Keratinocyte (primary cell): ENCODE measurements around the gene SH2D2A. TPM values are rescaled to one million over a fixed set of nuclear protein-coding genes. Genes with fewer than 3 reads are reported as not detected.

Experiments
- DNase-seq: peaks from one replicate; pipeline ENCODE4 v3.0.0-alpha.2; 2011; ENCODE audit warnings: low read depth, missing footprints, low spot score
- FAIRE-seq: peaks from 2 replicates; lab custom pipeline; 2011; peaks lifted over from hg19 to GRCh38; lab: Jason Lieb, UNC
- H2AFZ ChIP-seq: 2 replicates; pipeline ENCODE4 v1.6.0; 2012; ENCODE audit warnings: low read length, control low read depth, inconsistent platforms; ENCODE audit not compliant: control insufficient read depth
- H3K27ac ChIP-seq: 2 replicates; pipeline ENCODE4 v1.5.1; 2011; ENCODE audit warnings: low read length; ENCODE audit not compliant: control insufficient read depth, insufficient read depth
- H3K27me3 ChIP-seq: 3 replicates; pipeline ENCODE4 v1.6.0; 2011; ENCODE audit warnings: low read length; ENCODE audit not compliant: control insufficient read depth, insufficient read depth; ENCODE audit errors: extremely low read depth
- H3K36me3 ChIP-seq, 2 experiments: 2 replicates in 1 of 2; 3 replicates in 1 of 2; pipeline ENCODE4 v1.5.1; 2011; ENCODE audit warnings: low read length in 2 of 2, mild to moderate bottlenecking in 1 of 2; ENCODE audit not compliant: control insufficient read depth in 2 of 2, insufficient read depth in 2 of 2; ENCODE audit errors: extremely low read depth in 1 of 2
- H3K4me1 ChIP-seq: 3 replicates; pipeline ENCODE4 v1.5.1; 2011; ENCODE audit warnings: low read length; ENCODE audit not compliant: control insufficient read depth, insufficient read depth; ENCODE audit errors: extremely low read depth
- H3K4me2 ChIP-seq: 3 replicates; pipeline ENCODE4 v1.6.0; 2011; ENCODE audit warnings: low read depth, low read length; ENCODE audit not compliant: control insufficient read depth, insufficient read depth; ENCODE audit errors: extremely low read depth
- H3K4me3 ChIP-seq, 3 experiments: fragments of 200-600 bp in 1 of 3; sonication (generic) in 1 of 3; 2 replicates in 2 of 3; 3 replicates in 1 of 3; pipeline ENCODE4 v1.5.1; 2011 to 2016; ENCODE audit warnings: low read length in 3 of 3, mild to moderate bottlenecking in 3 of 3, control low read depth in 2 of 3, inconsistent platforms in 1 of 3, low read depth in 1 of 3, mixed read lengths in 1 of 3, mixed run types in 1 of 3, moderate library complexity in 1 of 3; ENCODE audit not compliant: control insufficient read depth in 2 of 3, insufficient read depth in 2 of 3; ENCODE audit errors: extremely low read depth in 1 of 3
- H3K79me2 ChIP-seq: 2 replicates; pipeline ENCODE4 v1.6.0; 2012; ENCODE audit warnings: low read length; ENCODE audit not compliant: control insufficient read depth, insufficient read depth
- H3K9ac ChIP-seq: 3 replicates; pipeline ENCODE4 v1.6.0; 2011; ENCODE audit warnings: low read length; ENCODE audit not compliant: control insufficient read depth, insufficient read depth; ENCODE audit errors: extremely low read depth
- H3K9me1 ChIP-seq: 3 replicates; pipeline ENCODE4 v1.6.0; 2011; ENCODE audit warnings: low read length; ENCODE audit not compliant: control insufficient read depth, insufficient read depth; ENCODE audit errors: extremely low read depth
- H3K9me3 ChIP-seq: 2 replicates; pipeline ENCODE4 v1.5.1; 2012; ENCODE audit warnings: low read depth, low read length; ENCODE audit not compliant: control insufficient read depth
- H4K20me1 ChIP-seq: 3 replicates; pipeline ENCODE4 v1.6.0; 2011; ENCODE audit warnings: low read length; ENCODE audit not compliant: control insufficient read depth, insufficient read depth; ENCODE audit errors: extremely low read depth
- CTCF ChIP-seq, 3 experiments: IDR thresholded peaks in 1 of 3; conservative IDR thresholded peaks in 1 of 3; optimal IDR thresholded peaks in 1 of 3; 2 replicates in 2 of 3; 3 replicates in 1 of 3; pipeline versions ENCODE3 to v1.5.1; 2011; ENCODE audit warnings: low read length in 3 of 3, mild to moderate bottlenecking in 3 of 3, moderate library complexity in 2 of 3, control low read depth in 1 of 3, inconsistent platforms in 1 of 3; ENCODE audit not compliant: insufficient read depth in 2 of 3; ENCODE audit errors: extremely low read depth in 1 of 3
- EZH2 ChIP-seq: IDR thresholded peaks from one replicate; pipeline ENCODE4 v1.6.1; 2012; ENCODE audit warnings: inconsistent platforms, mild to moderate bottlenecking, low read length, moderate library complexity
- dilution Hi-C: fragments of 300-500 bp; cut with MboI; formaldehyde crosslinking; loops from one replicate; pipeline ENCODE4 v1.7.0; 2020; ENCODE audit warnings: low sequenced_read_pairs; ENCODE audit not compliant: extremely low pct_ligation_motif_present
- polyA plus RNA-seq, 5 experiments: library from polyadenylated mRNA; depleted of rRNA in 3 of 5; stranded (reverse) in 3 of 5; stranded (forward) in 1 of 5; unstranded in 1 of 5; fragments of >200 nt; gene quantifications; 1 replicate in 1 of 5; 2 replicates in 3 of 5; 3 replicates in 1 of 5; pipeline versions ENCODE4 v1.2.1 to v1.2.3, GENCODE V29; 2011 to 2012; ENCODE audit warnings: missing spikeins in 2 of 5, low read depth in 1 of 5, low replicate concordance in 1 of 5

SH2D2A gene
- polyA plus RNA-seq, 1 donor (not counting 4 experiments of a cell fraction or from before 2014, with no cell fraction given): 2.5 TPM

DNA sequence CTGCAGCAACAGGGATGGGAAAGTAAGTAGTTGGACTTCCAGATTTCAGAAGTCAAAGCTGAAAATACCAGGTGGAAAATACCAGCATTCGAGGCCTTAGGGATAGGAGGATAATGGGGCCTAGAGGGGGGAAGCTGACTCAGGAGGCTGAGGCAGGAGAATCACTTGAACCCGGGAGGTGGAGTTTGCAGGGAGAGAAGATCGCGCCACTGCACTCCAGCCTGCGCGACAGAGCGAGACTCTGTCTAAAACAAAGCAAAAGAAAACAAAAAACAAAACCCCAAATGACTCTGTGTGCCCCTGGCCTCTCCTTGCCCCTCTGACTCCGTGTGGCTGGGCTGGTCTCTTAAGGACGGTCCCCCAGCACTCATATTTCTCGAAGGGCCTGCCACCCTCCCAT is 3.4 kb downstream of the SH2D2A start:
- FAIRE-seq (no peak), DNase-seq (no peak)
- Histone ChIP-seq H3K27ac (no peak overlapping the region), H3K9ac (no peak overlapping the region), H3K36me3 (no peaks in the 10 kb centered on the region), H3K27me3 (no peaks in the 10 kb centered on the region), H3K4me2 (peak overlapping the region; percentile 69), H3K9me1 (no peaks in the 10 kb centered on the region), H3K79me2 (no peaks in the 10 kb centered on the region), H3K9me3 (no peaks in the 10 kb centered on the region), H4K20me1 (no peaks in the 10 kb centered on the region), H3K4me3 (peak overlapping the region; percentile 25 to 59 (median 27)), H2AFZ (peak overlapping the region; percentile 34), H3K4me1 (peaks cover 48% of the 10 kb centered on the region)
- dilution Hi-C loops: no loop called here
- TF ChIP-seq EZH2 (no peak), CTCF (optimal IDR thresholded peaks at IDR 0.05 in 1 of 3, IDR thresholded peaks at IDR 0.05 in 1 of 3, conservative IDR thresholded peaks at IDR 0.05 in 1 of 3; ENCODE audit: extremely low read depth in 1 of 3, insufficient read depth in 2 of 3, low read length in 3 of 3) (no peak)

- DNase-seq: no peak
- Histone ChIP-seq H3K9me1 (no peaks in the 10 kb centered on the region), H3K27ac (no peak overlapping the region), H4K20me1 (no peaks in the 10 kb centered on the region), H3K4me2 (peak overlapping the region; percentile 69), H3K9me3 (no peaks in the 10 kb centered on the region), H3K4me3 (no peak overlapping the region), H3K27me3 (no peaks in the 10 kb centered on the region), H2AFZ (no peak overlapping the region), H3K36me3 (no peaks in the 10 kb centered on the region), H3K4me1 (peaks cover 48% of the 10 kb centered on the region), H3K9ac (no peak overlapping the region), H3K79me2 (no peaks in the 10 kb centered on the region)
- dilution Hi-C loops: no loop called here
- peak; percentile 41 for FAIRE-seq
- TF ChIP-seq CTCF (optimal IDR thresholded peaks at IDR 0.05 in 1 of 3, IDR thresholded peaks at IDR 0.05 in 1 of 3, conservative IDR thresholded peaks at IDR 0.05 in 1 of 3; ENCODE audit: extremely low read depth in 1 of 3, insufficient read depth in 2 of 3, low read length in 3 of 3) (no peak), EZH2 (no peak)
Measured at GRCh38 chr1:156812293-156812990, 4.2 kb downstream of the SH2D2A start.
